ENCODE results near the gene KLK11.

KLK11 gene

GRCh38 chr19:51007488-51007887 lies 18.9 kb downstream of the KLK11 start:
- no peak for DNase-seq (ENCODE audit: low read depth)
- no peak overlapping the region for H3K4me3 ChIP-seq (ENCODE audit: low read depth, low read length)
- TF ChIP-seq CTCF (IDR thresholded peaks at IDR 0.05; ENCODE audit: low read depth, low read length, missing control alignments) = no peak

- no peak overlapping the region for H3K4me3 ChIP-seq (ENCODE audit: low read depth, low read length)
- no peak for DNase-seq (ENCODE audit: low read depth)
- no peak for TF ChIP-seq CTCF (IDR thresholded peaks at IDR 0.05; ENCODE audit: low read depth, low read length, missing control alignments)
Observed at GRCh38 chr19:51006406-51006805, 20.0 kb downstream of the KLK11 start.

- no peak overlapping the region for H3K4me3 ChIP-seq (ENCODE audit: low read depth, low read length)
- no peak for TF ChIP-seq CTCF (IDR thresholded peaks at IDR 0.05; ENCODE audit: low read depth, low read length, missing control alignments)
- no peak for DNase-seq (ENCODE audit: low read depth)
Observed at GRCh38 chr19:51005248-51005647, 21.2 kb downstream of the KLK11 start.

GRCh38 chr19:51003316-51003715 lies 23.1 kb downstream of the KLK11 start:
- H3K4me3 ChIP-seq (ENCODE audit: low read depth, low read length) = no peak overlapping the region
- no peak for TF ChIP-seq CTCF (IDR thresholded peaks at IDR 0.05; ENCODE audit: low read depth, low read length, missing control alignments)
- no peak for DNase-seq (ENCODE audit: low read depth)

- no peak overlapping the region for H3K4me3 ChIP-seq (ENCODE audit: low read depth, low read length)
- no peak for DNase-seq (ENCODE audit: low read depth)
- TF ChIP-seq CTCF (IDR thresholded peaks at IDR 0.05; ENCODE audit: low read depth, low read length, missing control alignments) = no peak
Observed at GRCh38 chr19:51002542-51003311, 23.7 kb downstream of the KLK11 start.

GRCh38 chr19:51002089-51002532 lies 24.3 kb downstream of the KLK11 start:
- H3K4me3 ChIP-seq (ENCODE audit: low read depth, low read length) = no peak overlapping the region
- DNase-seq (ENCODE audit: low read depth) = no peak
- no peak for TF ChIP-seq CTCF (IDR thresholded peaks at IDR 0.05; ENCODE audit: low read depth, low read length, missing control alignments)

- DNase-seq (ENCODE audit: low read depth) = no peak
- no peak for TF ChIP-seq CTCF (IDR thresholded peaks at IDR 0.05; ENCODE audit: low read depth, low read length, missing control alignments)
- no peak within 1 kb of the TSS for H3K4me3 ChIP-seq (ENCODE audit: low read depth, low read length)
Observed at GRCh38 chr19:51001515-51001914, 24.9 kb downstream of the KLK11 start, which contains the start of gene KLK8. Gene KLK8 (minus strand): TSS chr19:51001604. CDS start chr19:51001167, 437 bp downstream.

Measured in GM12864 (cell line).